Effector memory CD4-positive, alpha-beta T cell (primary cell): ENCODE data around the gene UBAP1L.

Experiments used
- DNase-seq, 3 donors: peaks; one replicate each; pipeline ENCODE4 v3.0.0-alpha.2; 2020
- H3K27ac ChIP-seq: 2 replicates; pipeline ENCODE4 v1.7.0; 2013; ENCODE audit warnings: mild to moderate bottlenecking, low read length, moderate library complexity; ENCODE audit not compliant: insufficient read depth, poor library complexity, severe bottlenecking
- H3K27me3 ChIP-seq: replicated peaks from 2 replicates; pipeline ENCODE4 v1.7.0; 2013; ENCODE audit warnings: mild to moderate bottlenecking, low read length; ENCODE audit not compliant: insufficient read depth, control insufficient read depth, poor library complexity, severe bottlenecking
- H3K36me3 ChIP-seq: 2 replicates; pipeline ENCODE4 v1.7.0; 2013; ENCODE audit warnings: mild to moderate bottlenecking, low read length, moderate library complexity; ENCODE audit not compliant: control insufficient read depth, insufficient read depth
- H3K4me1 ChIP-seq: 2 replicates; pipeline ENCODE4 v1.7.0; 2013; ENCODE audit warnings: low read length, mild to moderate bottlenecking; ENCODE audit not compliant: control insufficient read depth, insufficient read depth, poor library complexity, severe bottlenecking
- H3K4me3 ChIP-seq: 2 replicates; pipeline ENCODE4 v1.7.0; 2013; ENCODE audit warnings: low read length, low read depth, mild to moderate bottlenecking; ENCODE audit not compliant: insufficient read depth, poor library complexity, severe bottlenecking
- H3K9me3 ChIP-seq: 2 replicates; pipeline ENCODE4 v1.7.0; 2013; ENCODE audit warnings: mild to moderate bottlenecking, low read length, moderate library complexity; ENCODE audit not compliant: control insufficient read depth

Gene UBAP1L

GRCh38 chr15:65133548-65134200 lies 18.7 kb upstream of the UBAP1L start, which contains the start of gene PDCD7:
Gene PDCD7 (minus strand): TSS chr15:65133808. CDS start chr15:65133781, 27 bp downstream.
- peak within 1 kb of the TSS; percentile 84 for H3K27ac ChIP-seq
- H3K9me3 ChIP-seq: no peaks in the 10 kb centered on the region
- DNase-seq: peak; percentile 64 to 74 (median 70)
- H3K27me3 ChIP-seq: no peaks in the 10 kb centered on the region
- H3K36me3 ChIP-seq: peaks cover 5% of the 10 kb centered on the region
- peaks cover 11% of the 10 kb centered on the region for H3K4me1 ChIP-seq
- peak within 1 kb of the TSS; percentile 98 for H3K4me3 ChIP-seq

DNA sequence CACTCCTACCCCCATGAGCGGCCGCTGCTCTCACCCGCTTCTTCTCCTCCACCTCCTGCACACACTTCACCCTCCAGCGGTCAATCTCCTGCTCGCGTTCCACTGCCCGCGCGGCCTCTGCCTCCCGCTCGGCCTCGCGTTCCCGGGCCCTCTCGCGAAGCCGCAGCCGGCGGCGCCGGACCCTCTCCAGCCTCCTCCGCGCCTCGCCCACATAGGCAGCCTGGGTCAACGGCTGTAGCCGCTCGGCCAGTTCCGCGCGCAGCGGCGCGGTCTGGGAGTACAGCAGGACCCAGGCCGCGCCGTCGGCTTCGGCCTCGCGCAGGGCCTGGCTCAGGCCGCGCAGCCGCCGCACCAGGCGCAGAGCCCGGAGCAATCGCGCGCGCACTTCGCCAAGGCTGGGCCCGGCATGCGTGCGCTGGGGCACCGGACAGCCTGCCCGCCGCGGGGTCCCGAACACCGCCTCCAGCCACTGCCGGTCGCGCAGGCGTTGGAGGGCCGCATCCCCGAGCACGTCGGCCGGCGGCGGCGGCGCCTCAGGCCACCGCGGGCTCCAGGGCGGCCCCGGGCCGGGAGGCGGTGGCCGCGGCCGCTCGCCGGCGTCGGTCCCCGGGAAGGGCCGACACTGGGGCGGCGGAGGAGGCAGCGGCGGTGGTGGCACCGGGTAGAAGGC lies 18.0 kb upstream of the UBAP1L start:
- Histone ChIP-seq H3K27ac (peak overlapping the region; percentile 84), H3K4me1 (peaks cover 11% of the 10 kb centered on the region), H3K36me3 (peaks cover 12% of the 10 kb centered on the region), H3K9me3 (no peaks in the 10 kb centered on the region), H3K4me3 (peak overlapping the region; percentile 98), H3K27me3 (no peaks in the 10 kb centered on the region)
- DNase-seq: peak in 1 of 3 donors; percentile 0

DNA sequence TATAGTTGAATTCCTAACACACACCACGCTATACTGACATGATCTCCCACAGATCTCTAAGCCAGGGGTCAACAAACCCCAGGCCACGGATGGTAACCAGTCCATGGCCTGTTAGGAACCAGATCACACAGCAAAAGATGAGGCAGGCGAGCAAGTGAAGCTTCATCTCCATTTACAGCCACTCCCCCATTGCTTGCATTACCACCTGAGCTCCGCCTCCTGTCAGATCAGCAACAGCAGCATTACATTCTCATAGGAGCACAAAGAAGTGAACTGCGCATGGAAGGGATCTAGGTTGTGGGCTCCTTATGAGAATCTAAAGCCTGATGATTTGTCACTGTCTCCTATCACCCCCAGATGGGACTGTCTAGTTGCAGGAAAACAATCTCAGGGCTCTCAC lies 15.9 kb upstream of the UBAP1L start:
- Histone ChIP-seq H3K27ac (no peak overlapping the region), H3K27me3 (no peaks in the 10 kb centered on the region), H3K4me3 (no peak overlapping the region), H3K4me1 (peaks cover 11% of the 10 kb centered on the region), H3K9me3 (no peaks in the 10 kb centered on the region), H3K36me3 (peaks cover 29% of the 10 kb centered on the region)
- DNase-seq: no peak

DNA sequence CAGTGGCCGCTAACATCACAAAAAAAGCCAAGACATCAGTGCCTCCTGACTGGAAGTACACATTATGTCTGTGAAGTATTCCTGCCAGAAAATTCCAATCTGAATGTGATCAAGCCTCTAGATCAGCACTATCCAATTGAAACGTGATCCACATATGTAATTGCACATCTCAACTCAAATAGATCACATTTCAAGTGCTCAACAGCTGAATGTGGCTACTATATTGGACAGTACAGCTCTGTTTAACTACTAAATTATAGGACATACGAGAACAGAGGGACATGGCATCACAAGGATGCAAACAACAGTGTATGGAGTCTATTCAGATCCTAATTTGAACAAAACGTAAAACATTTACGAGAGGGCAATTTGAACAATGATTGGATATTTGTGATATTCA lies 542 bp upstream of the UBAP1L start:
- no peak overlapping the region for H3K27ac ChIP-seq
- H3K27me3 ChIP-seq: no peaks in the 10 kb centered on the region
- DNase-seq: no peak
- no peak overlapping the region for H3K4me3 ChIP-seq
- no peaks in the 10 kb centered on the region for H3K4me1 ChIP-seq
- H3K9me3 ChIP-seq: no peaks in the 10 kb centered on the region
- H3K36me3 ChIP-seq: peaks cover 66% of the 10 kb centered on the region

DNA sequence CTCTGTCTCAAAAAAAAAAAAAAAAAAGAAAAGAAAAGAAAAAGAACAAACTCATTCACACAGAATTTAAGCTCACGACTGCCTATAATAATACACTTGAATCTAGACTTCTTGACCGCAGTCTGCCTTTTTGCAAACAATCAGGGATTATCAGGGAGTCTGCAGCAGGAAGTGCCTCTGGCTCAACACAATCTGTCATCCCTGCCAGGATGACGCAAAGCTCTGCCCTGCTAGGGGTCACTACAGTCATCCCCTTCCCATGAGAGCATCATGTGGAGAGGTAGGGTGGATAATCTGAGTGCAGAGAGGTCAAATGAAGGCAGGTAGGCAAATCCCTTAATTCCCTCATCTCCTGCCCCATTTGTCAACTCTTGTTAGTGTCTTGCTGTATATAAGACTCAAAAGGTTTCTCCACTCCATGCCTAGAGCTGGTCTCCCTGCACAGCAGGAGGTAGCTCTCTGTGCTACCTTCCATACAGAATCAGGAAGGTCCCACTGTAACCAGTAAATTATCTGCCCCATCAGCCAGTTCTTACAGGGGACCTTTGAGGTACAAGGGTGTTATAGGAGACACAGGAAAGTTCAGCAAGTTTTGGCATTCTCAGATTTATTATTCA lies 4.2 kb downstream of the UBAP1L start:
- H3K4me3 ChIP-seq: no peak overlapping the region
- no peak for DNase-seq
- H3K9me3 ChIP-seq: no peaks in the 10 kb centered on the region
- no peak overlapping the region for H3K27ac ChIP-seq
- no peaks in the 10 kb centered on the region for H3K27me3 ChIP-seq
- peaks cover 30% of the 10 kb centered on the region for H3K36me3 ChIP-seq
- no peaks in the 10 kb centered on the region for H3K4me1 ChIP-seq

DNA sequence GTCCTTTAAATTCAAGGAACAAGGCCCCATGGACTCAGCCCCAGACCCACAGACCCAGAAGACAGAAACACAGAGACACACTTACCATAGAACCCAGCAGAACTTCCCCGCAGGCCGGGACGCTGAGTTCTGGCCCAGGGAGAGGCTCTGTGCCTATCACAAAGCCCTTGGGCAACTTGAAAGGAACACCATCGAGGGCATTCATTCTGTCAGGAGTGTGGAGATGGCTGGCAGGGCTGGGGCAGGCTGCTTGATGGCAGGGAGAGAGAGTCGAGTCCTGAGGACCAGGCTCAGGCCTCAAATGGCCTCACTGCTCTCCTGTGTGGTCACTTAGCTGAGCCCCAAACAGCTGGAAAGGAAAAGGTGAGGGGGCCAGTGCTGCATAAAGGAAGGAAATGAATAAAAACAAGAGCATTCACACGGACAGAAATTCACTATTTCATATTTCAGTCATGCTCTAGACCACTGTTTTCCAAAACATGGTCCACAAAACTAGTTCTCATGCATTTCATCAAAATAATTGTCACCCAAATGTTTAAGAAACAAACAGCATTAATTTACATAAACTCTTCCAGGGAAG lies 8.9 kb downstream of the UBAP1L start:
- Histone ChIP-seq H3K4me3 (no peak overlapping the region), H3K36me3 (peaks cover 3% of the 10 kb centered on the region), H3K27me3 (no peaks in the 10 kb centered on the region), H3K27ac (no peak overlapping the region), H3K9me3 (no peaks in the 10 kb centered on the region), H3K4me1 (no peaks in the 10 kb centered on the region)
- no peak for DNase-seq

GRCh38 chr15:65105038-65105437 lies 10.0 kb downstream of the UBAP1L start:
- Histone ChIP-seq H3K9me3 (no peaks in the 10 kb centered on the region), H3K27ac (no peak overlapping the region), H3K27me3 (no peaks in the 10 kb centered on the region), H3K4me1 (no peaks in the 10 kb centered on the region), H3K4me3 (no peak overlapping the region), H3K36me3 (peaks cover 3% of the 10 kb centered on the region)
- no peak for DNase-seq

GRCh38 chr15:65102912-65103311 lies 12.1 kb downstream of the UBAP1L start:
- H3K27ac ChIP-seq: no peak overlapping the region
- no peaks in the 10 kb centered on the region for H3K27me3 ChIP-seq
- no peaks in the 10 kb centered on the region for H3K9me3 ChIP-seq
- peaks cover 20% of the 10 kb centered on the region for H3K36me3 ChIP-seq
- no peak for DNase-seq
- no peak overlapping the region for H3K4me3 ChIP-seq
- H3K4me1 ChIP-seq: no peaks in the 10 kb centered on the region

DNA sequence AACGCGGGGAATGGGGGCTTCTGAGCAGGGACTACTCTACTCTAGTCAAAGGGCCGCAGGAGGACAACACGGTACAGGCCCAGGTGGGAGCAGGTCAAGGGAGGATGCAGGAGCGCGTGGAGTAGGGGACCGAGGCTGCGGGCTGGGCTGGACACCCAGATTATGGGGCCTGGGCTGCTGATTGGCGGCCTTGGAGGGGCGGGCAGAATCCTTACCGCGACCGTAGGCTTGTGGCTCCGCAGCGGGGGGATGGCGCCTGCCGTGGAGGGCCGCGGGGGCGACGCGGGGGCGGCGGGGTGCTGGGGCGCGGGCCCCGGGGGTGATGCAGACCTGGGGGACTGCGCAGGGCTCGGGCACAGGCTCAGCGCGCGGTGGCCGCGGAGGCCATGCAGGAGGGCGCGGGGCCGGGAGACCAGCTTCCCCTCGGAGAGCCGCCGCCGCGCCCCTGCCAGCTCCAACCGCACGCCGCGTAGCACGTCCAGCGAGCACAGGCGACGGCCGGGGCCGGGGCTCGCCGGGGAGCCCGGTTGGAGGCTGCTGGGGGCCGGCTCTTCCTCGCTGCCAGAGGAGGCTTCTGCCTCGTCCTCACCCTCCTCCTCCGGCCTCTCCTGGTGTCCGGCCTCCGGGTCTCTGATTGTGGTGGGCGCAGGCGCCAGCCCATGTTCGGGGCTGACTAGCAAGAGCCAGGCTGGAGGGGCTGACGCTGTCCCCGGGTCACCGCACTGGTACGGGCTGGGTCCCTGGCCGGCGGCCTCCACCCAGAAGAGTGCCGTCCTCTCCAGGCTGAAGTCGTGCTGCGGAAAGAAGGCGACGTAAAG lies 12.9 kb downstream of the UBAP1L start:
- Histone ChIP-seq H3K27me3 (no peaks in the 10 kb centered on the region), H3K9me3 (no peaks in the 10 kb centered on the region), H3K36me3 (peaks cover 22% of the 10 kb centered on the region), H3K4me3 (no peak overlapping the region), H3K27ac (no peak overlapping the region), H3K4me1 (no peaks in the 10 kb centered on the region)
- DNase-seq: no peak
